ENCODE measurements around the gene ADIPOQ.
"Not testable (repeated sequence)": the region's sequence is repeated elsewhere in the genome, so short reads cannot be mapped to it uniquely, and the experiment has no call there.

GRCh38 chr3:186893071-186893470, 50.6 kb downstream of the ADIPOQ start:
- not testable (repeated sequence) for TF ChIP-seq CTCF (conservative IDR thresholded peaks at IDR 0.05; ENCODE audit: low read depth, low read length); CEBPB (IDR thresholded peaks at IDR 0.05; ENCODE audit: low read depth, low read length); POLR2A (IDR thresholded peaks at IDR 0.05; ENCODE audit: low read depth, low read length); FOS (IDR thresholded peaks at IDR 0.05; ENCODE audit: low read depth, low read length); RCOR1 (IDR thresholded peaks at IDR 0.05; ENCODE audit: insufficient replicate concordance, low read length); CHD1 (IDR thresholded peaks at IDR 0.05; ENCODE audit: low read depth, low read length); SMC3 (IDR thresholded peaks at IDR 0.05; ENCODE audit: low read depth, low read length); BHLHE40 (IDR thresholded peaks at IDR 0.05; ENCODE audit: low read depth, low read length); ELK1 (IDR thresholded peaks at IDR 0.05; ENCODE audit: borderline replicate concordance, low read depth, low read length); NFE2L2 (IDR thresholded peaks at IDR 0.05; ENCODE audit: low read depth, low read length); RAD21 (IDR thresholded peaks at IDR 0.05; ENCODE audit: low read length); USF2 (IDR thresholded peaks at IDR 0.05; ENCODE audit: low read depth, low read length); MXI1 (IDR thresholded peaks at IDR 0.05; ENCODE audit: borderline replicate concordance, low read depth, low read length); MAZ (IDR thresholded peaks at IDR 0.05; ENCODE audit: borderline replicate concordance, low read depth, low read length)
